Measurements from ENCODE around the gene KIF20B.
"Not testable (repeated sequence)": the region's sequence is repeated elsewhere in the genome, so short reads cannot be mapped to it uniquely, and the experiment has no call there.

KIF20B gene

DNA sequence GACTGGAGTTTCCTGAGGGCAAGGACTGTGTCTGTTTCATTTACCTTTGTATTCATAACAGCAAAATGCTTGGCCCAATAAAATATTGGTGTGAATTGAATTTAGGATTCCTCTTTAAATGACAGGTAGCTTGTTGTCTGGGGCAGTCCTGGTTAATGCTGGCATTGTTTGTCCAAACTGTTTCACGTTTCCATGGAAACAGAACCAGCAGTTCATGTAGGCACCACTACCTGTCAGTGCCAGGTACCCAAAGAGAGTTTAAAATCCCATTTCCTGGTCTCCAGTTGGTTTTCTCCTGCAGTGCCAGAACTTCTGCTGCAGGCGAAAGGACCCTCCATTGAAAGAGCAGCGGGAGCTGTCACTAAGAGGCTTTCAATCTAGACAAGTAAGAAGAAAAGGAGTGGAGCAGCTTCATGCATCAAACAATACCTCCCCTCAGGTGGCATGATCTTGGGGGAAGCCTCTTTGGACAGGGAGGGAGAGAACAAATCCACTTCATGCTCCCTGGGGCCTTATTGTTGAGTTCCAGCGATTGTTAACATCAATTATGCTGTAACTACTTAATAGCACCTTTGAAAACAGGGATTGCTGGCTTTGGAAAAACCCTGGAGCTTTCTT is 109.6 kb downstream of the KIF20B start:
- TF ChIP-seq, protein P1, sequence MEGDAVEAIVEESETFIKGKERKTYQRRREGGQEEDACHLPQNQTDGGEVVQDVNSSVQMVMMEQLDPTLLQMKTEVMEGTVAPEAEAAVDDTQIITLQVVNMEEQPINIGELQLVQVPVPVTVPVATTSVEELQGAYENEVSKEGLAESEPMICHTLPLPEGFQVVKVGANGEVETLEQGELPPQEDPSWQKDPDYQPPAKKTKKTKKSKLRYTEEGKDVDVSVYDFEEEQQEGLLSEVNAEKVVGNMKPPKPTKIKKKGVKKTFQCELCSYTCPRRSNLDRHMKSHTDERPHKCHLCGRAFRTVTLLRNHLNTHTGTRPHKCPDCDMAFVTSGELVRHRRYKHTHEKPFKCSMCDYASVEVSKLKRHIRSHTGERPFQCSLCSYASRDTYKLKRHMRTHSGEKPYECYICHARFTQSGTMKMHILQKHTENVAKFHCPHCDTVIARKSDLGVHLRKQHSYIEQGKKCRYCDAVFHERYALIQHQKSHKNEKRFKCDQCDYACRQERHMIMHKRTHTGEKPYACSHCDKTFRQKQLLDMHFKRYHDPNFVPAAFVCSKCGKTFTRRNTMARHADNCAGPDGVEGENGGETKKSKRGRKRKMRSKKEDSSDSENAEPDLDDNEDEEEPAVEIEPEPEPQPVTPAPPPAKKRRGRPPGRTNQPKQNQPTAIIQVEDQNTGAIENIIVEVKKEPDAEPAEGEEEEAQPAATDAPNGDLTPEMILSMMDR (IDR thresholded peaks at IDR 0.05; ENCODE audit: low read depth, low read length): no peak
- no peak for DNase-seq (ENCODE audit: extremely low read depth, low read depth)

- TF ChIP-seq, protein P1 (IDR thresholded peaks at IDR 0.05; ENCODE audit: low read depth, low read length): no peak
- no peak for DNase-seq (ENCODE audit: extremely low read depth, low read depth)
These were observed 112.2 kb downstream of the KIF20B start for GRCh38 chr10:89813546-89813945.

DNA sequence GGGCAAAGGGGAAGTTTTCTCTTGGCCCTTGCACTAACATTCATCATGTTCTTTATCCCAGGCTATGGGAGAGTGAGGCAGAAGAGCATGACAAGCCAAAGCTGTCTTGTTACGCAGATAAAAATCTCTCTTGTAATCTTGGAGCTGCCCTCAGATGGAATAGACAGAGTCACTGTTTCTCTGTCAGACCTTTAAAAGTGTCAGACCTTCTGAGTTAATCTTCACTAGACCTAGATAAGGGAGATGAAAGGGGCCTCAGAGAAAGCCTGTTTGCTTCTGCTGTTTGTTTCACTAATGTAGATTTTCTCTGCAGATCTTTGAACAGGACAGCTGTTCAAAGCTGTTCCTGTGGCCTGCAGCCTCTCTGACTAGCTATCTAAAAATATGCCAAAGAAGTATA is 112.9 kb downstream of the KIF20B start:
- no peak for DNase-seq (ENCODE audit: extremely low read depth, low read depth)
- TF ChIP-seq, protein P1 (IDR thresholded peaks at IDR 0.05; ENCODE audit: low read depth, low read length): no peak

- TF ChIP-seq, protein P1 (IDR thresholded peaks at IDR 0.05; ENCODE audit: low read depth, low read length): no peak
- no peak for DNase-seq (ENCODE audit: extremely low read depth, low read depth)
These were observed 113.9 kb downstream of the KIF20B start for GRCh38 chr10:89815049-89815853.

DNA sequence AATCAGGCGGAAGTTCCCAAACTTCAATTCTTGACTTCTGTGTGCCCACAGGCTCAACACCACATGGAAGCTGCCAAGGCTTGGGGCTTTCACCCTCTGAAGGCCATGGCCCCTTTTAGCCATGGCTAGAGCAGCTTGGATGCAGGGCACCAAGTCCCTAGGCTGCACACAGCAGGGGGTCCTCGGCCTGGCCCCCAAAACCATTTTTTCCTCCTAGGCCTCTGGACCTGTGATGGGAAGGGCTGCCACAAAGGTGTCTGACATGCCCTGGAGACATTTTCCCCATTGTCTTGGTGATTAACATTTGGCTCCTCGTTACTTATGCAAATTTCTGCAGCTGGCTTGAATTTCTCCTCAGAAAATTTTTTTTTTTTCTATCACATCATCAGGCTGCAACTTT is 117.6 kb downstream of the KIF20B start:
- DNase-seq (ENCODE audit: extremely low read depth, low read depth): not testable (repeated sequence)

All from AG09319 (cell line).